Keratinocyte (primary cell): Measurements from ENCODE around the gene ITPA. TPM values are rescaled to one million over a fixed set of nuclear protein-coding genes. Genes with fewer than 3 reads are reported as not detected.

Source experiments
- DNase-seq: peaks from one replicate; pipeline ENCODE4 v3.0.0-alpha.2; 2011; ENCODE audit warnings: low read depth, missing footprints, low spot score
- FAIRE-seq: peaks from 2 replicates; lab custom pipeline; 2011; peaks lifted over from hg19 to GRCh38; lab: Jason Lieb, UNC
- H2AFZ ChIP-seq: 2 replicates; pipeline ENCODE4 v1.6.0; 2012; ENCODE audit warnings: low read length, control low read depth, inconsistent platforms; ENCODE audit not compliant: control insufficient read depth
- H3K27ac ChIP-seq: 2 replicates; pipeline ENCODE4 v1.5.1; 2011; ENCODE audit warnings: low read length; ENCODE audit not compliant: control insufficient read depth, insufficient read depth
- H3K27me3 ChIP-seq: 3 replicates; pipeline ENCODE4 v1.6.0; 2011; ENCODE audit warnings: low read length; ENCODE audit not compliant: control insufficient read depth, insufficient read depth; ENCODE audit errors: extremely low read depth
- H3K36me3 ChIP-seq, 2 experiments: 2 replicates in 1 of 2; 3 replicates in 1 of 2; pipeline ENCODE4 v1.5.1; 2011; ENCODE audit warnings: low read length in 2 of 2, mild to moderate bottlenecking in 1 of 2; ENCODE audit not compliant: control insufficient read depth in 2 of 2, insufficient read depth in 2 of 2; ENCODE audit errors: extremely low read depth in 1 of 2
- H3K4me1 ChIP-seq: 3 replicates; pipeline ENCODE4 v1.5.1; 2011; ENCODE audit warnings: low read length; ENCODE audit not compliant: control insufficient read depth, insufficient read depth; ENCODE audit errors: extremely low read depth
- H3K4me2 ChIP-seq: 3 replicates; pipeline ENCODE4 v1.6.0; 2011; ENCODE audit warnings: low read depth, low read length; ENCODE audit not compliant: control insufficient read depth, insufficient read depth; ENCODE audit errors: extremely low read depth
- H3K4me3 ChIP-seq, 3 experiments: fragments of 200-600 bp in 1 of 3; sonication (generic) in 1 of 3; 2 replicates in 2 of 3; 3 replicates in 1 of 3; pipeline ENCODE4 v1.5.1; 2011 to 2016; ENCODE audit warnings: low read length in 3 of 3, mild to moderate bottlenecking in 3 of 3, control low read depth in 2 of 3, inconsistent platforms in 1 of 3, low read depth in 1 of 3, mixed read lengths in 1 of 3, mixed run types in 1 of 3, moderate library complexity in 1 of 3; ENCODE audit not compliant: control insufficient read depth in 2 of 3, insufficient read depth in 2 of 3; ENCODE audit errors: extremely low read depth in 1 of 3
- H3K79me2 ChIP-seq: 2 replicates; pipeline ENCODE4 v1.6.0; 2012; ENCODE audit warnings: low read length; ENCODE audit not compliant: control insufficient read depth, insufficient read depth
- H3K9ac ChIP-seq: 3 replicates; pipeline ENCODE4 v1.6.0; 2011; ENCODE audit warnings: low read length; ENCODE audit not compliant: control insufficient read depth, insufficient read depth; ENCODE audit errors: extremely low read depth
- H3K9me1 ChIP-seq: 3 replicates; pipeline ENCODE4 v1.6.0; 2011; ENCODE audit warnings: low read length; ENCODE audit not compliant: control insufficient read depth, insufficient read depth; ENCODE audit errors: extremely low read depth
- H3K9me3 ChIP-seq: 2 replicates; pipeline ENCODE4 v1.5.1; 2012; ENCODE audit warnings: low read depth, low read length; ENCODE audit not compliant: control insufficient read depth
- H4K20me1 ChIP-seq: 3 replicates; pipeline ENCODE4 v1.6.0; 2011; ENCODE audit warnings: low read length; ENCODE audit not compliant: control insufficient read depth, insufficient read depth; ENCODE audit errors: extremely low read depth
- EZH2 ChIP-seq: IDR thresholded peaks from one replicate; pipeline ENCODE4 v1.6.1; 2012; ENCODE audit warnings: inconsistent platforms, mild to moderate bottlenecking, low read length, moderate library complexity
- dilution Hi-C: fragments of 300-500 bp; cut with MboI; formaldehyde crosslinking; loops from one replicate; pipeline ENCODE4 v1.7.0; 2020; ENCODE audit warnings: low sequenced_read_pairs; ENCODE audit not compliant: extremely low pct_ligation_motif_present
- polyA plus RNA-seq, 5 experiments: library from polyadenylated mRNA; depleted of rRNA in 3 of 5; stranded (reverse) in 3 of 5; stranded (forward) in 1 of 5; unstranded in 1 of 5; fragments of >200 nt; gene quantifications; 1 replicate in 1 of 5; 2 replicates in 3 of 5; 3 replicates in 1 of 5; pipeline versions ENCODE4 v1.2.1 to v1.2.3, GENCODE V29; 2011 to 2012; ENCODE audit warnings: missing spikeins in 2 of 5, low read depth in 1 of 5, low replicate concordance in 1 of 5
- TF ChIP-seq, protein P1 (sequence below), 3 experiments: IDR thresholded peaks in 1 of 3; conservative IDR thresholded peaks in 1 of 3; optimal IDR thresholded peaks in 1 of 3; 2 replicates in 2 of 3; 3 replicates in 1 of 3; pipeline versions ENCODE3 to v1.5.1; 2011; ENCODE audit warnings: low read length in 3 of 3, mild to moderate bottlenecking in 3 of 3, moderate library complexity in 2 of 3, control low read depth in 1 of 3, inconsistent platforms in 1 of 3; ENCODE audit not compliant: insufficient read depth in 2 of 3; ENCODE audit errors: extremely low read depth in 1 of 3

The ITPA gene
- polyA plus RNA-seq, 1 donor (not counting 4 experiments of a cell fraction or from before 2014, with no cell fraction given) = 40.5 TPM

DNA sequence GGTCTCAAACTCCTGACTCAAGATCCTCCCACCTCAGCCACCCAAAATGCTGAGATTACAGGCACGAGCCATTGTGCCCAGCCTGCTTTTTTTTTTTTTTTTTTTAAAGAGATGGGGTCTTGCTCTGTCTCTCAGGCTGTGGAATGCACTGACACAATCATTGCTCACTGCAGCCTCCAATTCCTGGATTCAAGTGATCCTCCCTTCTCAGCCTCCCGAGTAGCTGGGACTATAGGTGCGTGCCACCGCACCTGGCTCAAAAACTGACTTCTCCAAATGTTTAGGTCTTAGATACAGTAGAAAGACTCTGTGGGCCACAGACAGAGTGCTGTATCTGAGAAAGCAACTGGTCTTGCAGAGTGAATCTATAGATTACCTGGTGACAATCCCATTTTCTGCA, 60.8 kb downstream of the ITPA start:
- FAIRE-seq (no peak), DNase-seq (no peak)
- Histone ChIP-seq H4K20me1 (no peaks in the 10 kb centered on the region), H3K9ac (no peak overlapping the region), H3K9me1 (no peaks in the 10 kb centered on the region), H3K4me3 (no peak overlapping the region), H3K27me3 (no peaks in the 10 kb centered on the region), H3K79me2 (no peaks in the 10 kb centered on the region), H3K36me3 (peaks cover 7 to 16% of the 10 kb centered on the region in 2 experiments), H3K4me1 (no peaks in the 10 kb centered on the region), H3K4me2 (no peak overlapping the region), H3K9me3 (no peaks in the 10 kb centered on the region), H2AFZ (no peak overlapping the region), H3K27ac (no peak overlapping the region)
- no peak for TF ChIP-seq EZH2
- TF ChIP-seq, protein P1, sequence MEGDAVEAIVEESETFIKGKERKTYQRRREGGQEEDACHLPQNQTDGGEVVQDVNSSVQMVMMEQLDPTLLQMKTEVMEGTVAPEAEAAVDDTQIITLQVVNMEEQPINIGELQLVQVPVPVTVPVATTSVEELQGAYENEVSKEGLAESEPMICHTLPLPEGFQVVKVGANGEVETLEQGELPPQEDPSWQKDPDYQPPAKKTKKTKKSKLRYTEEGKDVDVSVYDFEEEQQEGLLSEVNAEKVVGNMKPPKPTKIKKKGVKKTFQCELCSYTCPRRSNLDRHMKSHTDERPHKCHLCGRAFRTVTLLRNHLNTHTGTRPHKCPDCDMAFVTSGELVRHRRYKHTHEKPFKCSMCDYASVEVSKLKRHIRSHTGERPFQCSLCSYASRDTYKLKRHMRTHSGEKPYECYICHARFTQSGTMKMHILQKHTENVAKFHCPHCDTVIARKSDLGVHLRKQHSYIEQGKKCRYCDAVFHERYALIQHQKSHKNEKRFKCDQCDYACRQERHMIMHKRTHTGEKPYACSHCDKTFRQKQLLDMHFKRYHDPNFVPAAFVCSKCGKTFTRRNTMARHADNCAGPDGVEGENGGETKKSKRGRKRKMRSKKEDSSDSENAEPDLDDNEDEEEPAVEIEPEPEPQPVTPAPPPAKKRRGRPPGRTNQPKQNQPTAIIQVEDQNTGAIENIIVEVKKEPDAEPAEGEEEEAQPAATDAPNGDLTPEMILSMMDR (optimal IDR thresholded peaks at IDR 0.05 in 1 of 3, IDR thresholded peaks at IDR 0.05 in 1 of 3, conservative IDR thresholded peaks at IDR 0.05 in 1 of 3; ENCODE audit: extremely low read depth in 1 of 3, insufficient read depth in 2 of 3, low read length in 3 of 3) = no peak
- dilution Hi-C loops = no loop called here

DNA sequence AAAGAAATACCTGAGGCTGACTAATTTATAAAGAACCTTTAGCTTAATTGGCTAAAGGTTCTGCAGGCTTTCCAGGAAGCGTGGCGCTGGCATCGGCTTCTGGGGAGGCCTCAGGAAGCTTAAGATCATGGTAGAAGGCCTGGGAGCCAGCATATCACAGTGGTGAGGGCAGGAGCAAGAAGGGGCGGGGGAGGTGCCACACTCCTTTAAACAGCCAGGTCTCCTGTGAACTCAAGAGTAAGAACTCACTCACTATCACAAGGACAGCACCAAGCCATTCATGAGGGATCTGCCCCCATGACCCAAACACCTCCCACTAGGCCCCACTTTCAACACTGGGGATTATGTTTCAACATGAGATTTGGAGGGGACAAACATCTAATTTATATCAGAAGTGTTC, 64.1 kb downstream of the ITPA start:
- Histone ChIP-seq H3K79me2 (no peaks in the 10 kb centered on the region), H4K20me1 (no peaks in the 10 kb centered on the region), H3K4me1 (no peaks in the 10 kb centered on the region), H3K4me3 (no peak overlapping the region), H3K27me3 (no peaks in the 10 kb centered on the region), H3K9ac (no peak overlapping the region), H2AFZ (no peak overlapping the region), H3K9me3 (no peaks in the 10 kb centered on the region), H3K36me3 (peaks cover 23 to 24% of the 10 kb centered on the region in 2 experiments), H3K27ac (no peak overlapping the region), H3K9me1 (no peaks in the 10 kb centered on the region), H3K4me2 (no peak overlapping the region)
- DNase-seq = no peak
- dilution Hi-C loops = no loop called here
- TF ChIP-seq, protein P1 (optimal IDR thresholded peaks at IDR 0.05 in 1 of 3, IDR thresholded peaks at IDR 0.05 in 1 of 3, conservative IDR thresholded peaks at IDR 0.05 in 1 of 3; ENCODE audit: extremely low read depth in 1 of 3, insufficient read depth in 2 of 3, low read length in 3 of 3) = no peak
- no peak for TF ChIP-seq EZH2
- FAIRE-seq = no peak

Other genes with a start within 250 kb of the ITPA start
- gene GNRH2, start 165.9 kb upstream of the ITPA start, polyA plus RNA-seq = 0.18 TPM in 1 of 3 replicates, not detected in the others
- gene MRPS26, start 163.4 kb upstream of the ITPA start, polyA plus RNA-seq = 29.8 to 37.4 TPM (median 33.0 TPM) in 3 replicates
- gene OXT, start 137.9 kb upstream of the ITPA start, polyA plus RNA-seq = not detected in 3 replicates
- gene AVP, start 124.8 kb upstream of the ITPA start, polyA plus RNA-seq = not detected in 3 replicates
- 23.7 to 30.9 TPM (median 25.7 TPM) in 3 replicates for gene FASTKD5, start 49.6 kb upstream of the ITPA start, polyA plus RNA-seq
- gene UBOX5, start 49.6 kb upstream of the ITPA start, polyA plus RNA-seq = 1.8 to 2.8 TPM (median 1.8 TPM) in 3 replicates
- gene LZTS3, start 35.9 kb upstream of the ITPA start, polyA plus RNA-seq = 2.5 to 6.2 TPM (median 2.9 TPM) in 3 replicates
- gene DDRGK1, start 4.8 kb upstream of the ITPA start, polyA plus RNA-seq = 31.0 to 41.5 TPM (median 32.2 TPM) in 3 replicates
- gene SLC4A11, start 29.7 kb downstream of the ITPA start, polyA plus RNA-seq = 3.9 to 5.0 TPM (median 4.7 TPM) in 3 replicates
- 8.8 to 9.8 TPM (median 9.2 TPM) in 3 replicates for gene DNAAF9, start 198.2 kb downstream of the ITPA start, polyA plus RNA-seq